B cell (primary cell): ENCODE results near the gene RARS2. TPM values are rescaled to one million over a fixed set of nuclear protein-coding genes. Genes with fewer than 3 reads are reported as not detected.

ENCODE experiments used
- ATAC-seq: fragments of 200-7000 bp; cut with Tn5 transposase; one replicate; pipeline ENCODE4 v1.10.0; 2021; ENCODE audit warnings: low read depth, mild to moderate bottlenecking, moderate number of reproducible peaks, moderate library complexity
- CTCF ChIA-PET: fragments of 350-600 bp; sonication (Branson Sonifier 250); formaldehyde crosslinking; loops from one replicate; lab custom pipeline; 2021; ENCODE audit warnings: antibody characterized with exemption, inconsistent platforms; lab: Charles Lee
- POLR2A ChIA-PET: fragments of 350-600 bp; sonication (Branson Sonifier 250); formaldehyde crosslinking; loops from one replicate; lab custom pipeline; 2021; ENCODE audit warnings: antibody characterized with exemption; lab: Charles Lee
- DNase-seq: peaks from one replicate; pipeline ENCODE4 v3.0.0; 2013
- H2AFZ ChIP-seq: 2 replicates; pipeline ENCODE4 v1.6.1; 2012; ENCODE audit warnings: mild to moderate bottlenecking, low read depth, low read length; ENCODE audit not compliant: insufficient read depth, poor library complexity, severe bottlenecking
- H3K27ac ChIP-seq, 2 donors: 1 replicate in 1 of 2; 2 replicates in 1 of 2; pipeline ENCODE4 v1.5.1; 2012 to 2013; ENCODE audit warnings: low read length in 2 of 2, mild to moderate bottlenecking in 2 of 2, moderate library complexity in 1 of 2
- H3K27me3 ChIP-seq, 4 experiments: fragments of 200-600 bp in 1 of 4; sonication (generic) in 1 of 4; replicated peaks in 1 of 4; 1 replicate in 2 of 4; 2 replicates in 2 of 4; pipeline versions ENCODE4 v1.6.1 to v1.7.0; 2013 to 2016; ENCODE audit warnings: low read length in 3 of 4, mild to moderate bottlenecking in 2 of 4, mixed read lengths in 1 of 4, moderate library complexity in 1 of 4; ENCODE audit not compliant: insufficient read depth in 4 of 4, control insufficient read depth in 3 of 4; ENCODE audit errors: control extremely low read depth in 1 of 4
- H3K36me3 ChIP-seq, 2 experiments: replicated peaks in 1 of 2; 1 replicate in 1 of 2; 2 replicates in 1 of 2; pipeline versions ENCODE4 v1.6.1 to v1.7.1; 2013; ENCODE audit warnings: low read length in 1 of 2; ENCODE audit not compliant: insufficient read depth in 2 of 2, control insufficient read depth in 1 of 2; ENCODE audit errors: control extremely low read depth in 1 of 2, extremely low read depth in 1 of 2
- H3K4me1 ChIP-seq, 2 donors: fragments of 200-600 bp in 1 of 2; sonication (generic) in 1 of 2; 1 replicate in 1 of 2; 2 replicates in 1 of 2; pipeline versions ENCODE4 v1.5.1 to v1.6.1; 2013 to 2017; ENCODE audit warnings: low read length in 2 of 2; ENCODE audit not compliant: control insufficient read depth in 2 of 2, insufficient read depth in 2 of 2
- H3K4me2 ChIP-seq: replicated peaks from 2 replicates; pipeline ENCODE3; 2012; ENCODE audit warnings: mild to moderate bottlenecking, low read depth, low read length; ENCODE audit not compliant: poor library complexity, severe bottlenecking
- H3K4me3 ChIP-seq, 5 experiments: fragments of 200-600 bp in 1 of 5; sonication (generic) in 1 of 5; 1 replicate in 3 of 5; 2 replicates in 2 of 5; pipeline versions ENCODE4 v1.5.1 to v1.7.0; 2011 to 2016; ENCODE audit warnings: low read length in 4 of 5, mild to moderate bottlenecking in 4 of 5, low read depth in 2 of 5, control low read depth in 1 of 5, moderate library complexity in 1 of 5; ENCODE audit not compliant: insufficient read depth in 1 of 5; ENCODE audit errors: control extremely low read depth in 1 of 5, extremely low read depth in 1 of 5
- H3K79me2 ChIP-seq: fragments of 200-600 bp; sonication (generic); one replicate; pipeline ENCODE4 v1.6.0; 2016; ENCODE audit warnings: low read length; ENCODE audit not compliant: control insufficient read depth, insufficient read depth
- H3K9ac ChIP-seq: fragments of 200-600 bp; sonication (generic); 2 replicates; pipeline ENCODE4 v1.6.1; 2017; ENCODE audit warnings: mild to moderate bottlenecking, low read length, moderate library complexity
- H3K9me3 ChIP-seq, 3 donors: one replicate each; pipeline versions ENCODE4 v1.6.1 to v1.7.1; 2013; ENCODE audit warnings: low read length in 2 of 3; ENCODE audit not compliant: control insufficient read depth in 2 of 3, insufficient read depth in 1 of 3; ENCODE audit errors: control extremely low read depth in 1 of 3
- H4K20me1 ChIP-seq: 2 replicates; pipeline ENCODE4 v1.6.0; 2012; ENCODE audit warnings: mild to moderate bottlenecking, low read length; ENCODE audit not compliant: insufficient read depth, control insufficient read depth, poor library complexity, severe bottlenecking
- H3K27ac Mint-ChIP-seq: one replicate; pipeline ENCODE4 v1.8.0; 2021; ENCODE audit warnings: mixed read lengths
- H3K27me3 Mint-ChIP-seq: one replicate; pipeline ENCODE4 v1.8.0; 2021; ENCODE audit warnings: mixed read lengths
- H3K4me1 Mint-ChIP-seq: one replicate; pipeline ENCODE4 v1.8.0; 2021; ENCODE audit warnings: mixed read lengths
- H3K4me3 Mint-ChIP-seq: one replicate; pipeline ENCODE4 v1.8.0; 2021; ENCODE audit warnings: mixed read lengths
- H3K9me3 Mint-ChIP-seq: one replicate; pipeline ENCODE4 v1.8.0; 2022; ENCODE audit warnings: mixed read lengths; ENCODE audit not compliant: insufficient read depth
- CTCF ChIP-seq: fragments of 200-600 bp; IDR thresholded peaks from one replicate; pipeline ENCODE4 v1.8.0; 2022; ENCODE audit warnings: antibody characterized with exemption, mild to moderate bottlenecking
- EZH2 ChIP-seq: IDR thresholded peaks from 2 replicates; pipeline ENCODE4 v1.6.1; 2012; ENCODE audit warnings: borderline replicate concordance, low read depth, mild to moderate bottlenecking, moderate library complexity, low read length; ENCODE audit not compliant: insufficient read depth, poor library complexity, severe bottlenecking
- WGBS: methylation state at CpG from one replicate; pipeline ENCODE4 v1.1.5; 2013; ENCODE audit warnings: missing lambda C conversion rate; ENCODE audit not compliant: insufficient coverage; 5-methylcytosine and 5-hydroxymethylcytosine counted together
- intact Hi-C: fragments of 100-400 bp; cut with micrococcal nuclease; formaldehyde crosslinking; loops from one replicate; pipeline ENCODE4 v1.10.0; 2022
- polyA plus RNA-seq: library from polyadenylated mRNA; depleted of rRNA; stranded (reverse); fragments of >200 nt; gene quantifications from 2 replicates; pipeline ENCODE4 v1.2.3, GENCODE V29; 2012
- total RNA-seq, 2 donors: library from RNA; stranded (reverse); fragments of 120-200 nt in 1 of 2; gene quantifications; 1 replicate in 1 of 2; 2 replicates in 1 of 2; pipeline versions ENCODE4 v1.2.3 to v1.2.4, GENCODE V29; 2013 to 2022

Gene RARS2
- total and polyA plus RNA-seq, 2 donors (not counting 1 experiment from before 2014, with no cell fraction given): 7.1 to 38.7 TPM

GRCh38 chr6:87518453-87518852, 71.3 kb downstream of the RARS2 start:
- DNase-seq (no peak), ATAC-seq (no peak)
- Histone ChIP-seq H3K9ac (no peak overlapping the region), H3K36me3 (peaks cover 15 to 54% of the 10 kb centered on the region in 2 experiments), H3K27me3 (no peaks in the 10 kb centered on the region), H4K20me1 (no peaks in the 10 kb centered on the region), H3K4me3 (no peak overlapping the region), H2AFZ (no peak overlapping the region), H3K4me2 (no peak overlapping the region), H3K9me3 (no peaks in the 10 kb centered on the region), H3K4me1 (no peaks in the 10 kb centered on the region), H3K27ac (no peak overlapping the region), H3K79me2 (no peaks in the 10 kb centered on the region)
- CTCF ChIA-PET: no interaction called here
- no peaks in the 10 kb centered on the region for H3K4me1 Mint-ChIP-seq
- POLR2A ChIA-PET: no interaction called here
- H3K4me3 Mint-ChIP-seq: no peak overlapping the region
- WGBS: 100% methylated on average over 6 of the region's 8 CpGs
- TF ChIP-seq CTCF (no peak), EZH2 (no peak)
- intact Hi-C loops: no loop called here
- no peak overlapping the region for H3K27ac Mint-ChIP-seq
- H3K27me3 Mint-ChIP-seq: no peaks in the 10 kb centered on the region
- no peaks in the 10 kb centered on the region for H3K9me3 Mint-ChIP-seq

- no CpG with 5 or more reads among the region's 2 CpGs for WGBS
- Mint-ChIP-seq H3K27me3 (no peaks in the 10 kb centered on the region), H3K4me1 (no peaks in the 10 kb centered on the region), H3K27ac (no peak overlapping the region), H3K4me3 (no peak overlapping the region), H3K9me3 (no peaks in the 10 kb centered on the region)
- H2AFZ ChIP-seq: no peak overlapping the region
- H3K4me3 ChIP-seq: no peak overlapping the region
- CTCF ChIA-PET: no interaction called here
- peaks cover 8 to 58% of the 10 kb centered on the region in 2 experiments for H3K36me3 ChIP-seq
- H3K27me3 ChIP-seq: no peaks in the 10 kb centered on the region
- no peaks in the 10 kb centered on the region for H3K9me3 ChIP-seq
- ATAC-seq (no peak), DNase-seq (no peak)
- TF ChIP-seq CTCF: no peak
- TF ChIP-seq EZH2: no peak
- intact Hi-C loops: no loop called here
- no peaks in the 10 kb centered on the region for H4K20me1 ChIP-seq
- POLR2A ChIA-PET: no interaction called here
- H3K9ac ChIP-seq: no peak overlapping the region
- H3K4me2 ChIP-seq: no peak overlapping the region
- H3K27ac ChIP-seq: no peak overlapping the region
- no peaks in the 10 kb centered on the region for H3K4me1 ChIP-seq
- H3K79me2 ChIP-seq: no peaks in the 10 kb centered on the region
These were observed 75.0 kb downstream of the RARS2 start for GRCh38 chr6:87514831-87515230.
